B cell (primary cell): ENCODE measurements around the gene TLR8. TPM values are rescaled to one million over a fixed set of nuclear protein-coding genes. Genes with fewer than 3 reads are reported as not detected.

Experiments used
- ATAC-seq: fragments of 200-7000 bp; cut with Tn5 transposase; one replicate; pipeline ENCODE4 v1.10.0; 2021; ENCODE audit warnings: low read depth, mild to moderate bottlenecking, moderate number of reproducible peaks, moderate library complexity
- CTCF ChIA-PET: fragments of 350-600 bp; sonication (Branson Sonifier 250); formaldehyde crosslinking; loops from one replicate; lab custom pipeline; 2021; ENCODE audit warnings: antibody characterized with exemption, inconsistent platforms; lab: Charles Lee
- POLR2A ChIA-PET: fragments of 350-600 bp; sonication (Branson Sonifier 250); formaldehyde crosslinking; loops from one replicate; lab custom pipeline; 2021; ENCODE audit warnings: antibody characterized with exemption; lab: Charles Lee
- DNase-seq: peaks from one replicate; pipeline ENCODE4 v3.0.0; 2013
- H2AFZ ChIP-seq: 2 replicates; pipeline ENCODE4 v1.6.1; 2012; ENCODE audit warnings: mild to moderate bottlenecking, low read depth, low read length; ENCODE audit not compliant: insufficient read depth, poor library complexity, severe bottlenecking
- H3K27ac ChIP-seq, 2 donors: 1 replicate in 1 of 2; 2 replicates in 1 of 2; pipeline ENCODE4 v1.5.1; 2012 to 2013; ENCODE audit warnings: low read length in 2 of 2, mild to moderate bottlenecking in 2 of 2, moderate library complexity in 1 of 2
- H3K27me3 ChIP-seq, 4 experiments: fragments of 200-600 bp in 1 of 4; sonication (generic) in 1 of 4; replicated peaks in 1 of 4; 1 replicate in 2 of 4; 2 replicates in 2 of 4; pipeline versions ENCODE4 v1.6.1 to v1.7.0; 2013 to 2016; ENCODE audit warnings: low read length in 3 of 4, mild to moderate bottlenecking in 2 of 4, mixed read lengths in 1 of 4, moderate library complexity in 1 of 4; ENCODE audit not compliant: insufficient read depth in 4 of 4, control insufficient read depth in 3 of 4; ENCODE audit errors: control extremely low read depth in 1 of 4
- H3K36me3 ChIP-seq, 2 experiments: replicated peaks in 1 of 2; 1 replicate in 1 of 2; 2 replicates in 1 of 2; pipeline versions ENCODE4 v1.6.1 to v1.7.1; 2013; ENCODE audit warnings: low read length in 1 of 2; ENCODE audit not compliant: insufficient read depth in 2 of 2, control insufficient read depth in 1 of 2; ENCODE audit errors: control extremely low read depth in 1 of 2, extremely low read depth in 1 of 2
- H3K4me1 ChIP-seq, 2 donors: fragments of 200-600 bp in 1 of 2; sonication (generic) in 1 of 2; 1 replicate in 1 of 2; 2 replicates in 1 of 2; pipeline versions ENCODE4 v1.5.1 to v1.6.1; 2013 to 2017; ENCODE audit warnings: low read length in 2 of 2; ENCODE audit not compliant: control insufficient read depth in 2 of 2, insufficient read depth in 2 of 2
- H3K4me2 ChIP-seq: replicated peaks from 2 replicates; pipeline ENCODE3; 2012; ENCODE audit warnings: mild to moderate bottlenecking, low read depth, low read length; ENCODE audit not compliant: poor library complexity, severe bottlenecking
- H3K4me3 ChIP-seq, 5 experiments: fragments of 200-600 bp in 1 of 5; sonication (generic) in 1 of 5; 1 replicate in 3 of 5; 2 replicates in 2 of 5; pipeline versions ENCODE4 v1.5.1 to v1.7.0; 2011 to 2016; ENCODE audit warnings: low read length in 4 of 5, mild to moderate bottlenecking in 4 of 5, low read depth in 2 of 5, control low read depth in 1 of 5, moderate library complexity in 1 of 5; ENCODE audit not compliant: insufficient read depth in 1 of 5; ENCODE audit errors: control extremely low read depth in 1 of 5, extremely low read depth in 1 of 5
- H3K79me2 ChIP-seq: fragments of 200-600 bp; sonication (generic); one replicate; pipeline ENCODE4 v1.6.0; 2016; ENCODE audit warnings: low read length; ENCODE audit not compliant: control insufficient read depth, insufficient read depth
- H3K9ac ChIP-seq: fragments of 200-600 bp; sonication (generic); 2 replicates; pipeline ENCODE4 v1.6.1; 2017; ENCODE audit warnings: mild to moderate bottlenecking, low read length, moderate library complexity
- H3K9me3 ChIP-seq, 3 donors: one replicate each; pipeline versions ENCODE4 v1.6.1 to v1.7.1; 2013; ENCODE audit warnings: low read length in 2 of 3; ENCODE audit not compliant: control insufficient read depth in 2 of 3, insufficient read depth in 1 of 3; ENCODE audit errors: control extremely low read depth in 1 of 3
- H4K20me1 ChIP-seq: 2 replicates; pipeline ENCODE4 v1.6.0; 2012; ENCODE audit warnings: mild to moderate bottlenecking, low read length; ENCODE audit not compliant: insufficient read depth, control insufficient read depth, poor library complexity, severe bottlenecking
- H3K27ac Mint-ChIP-seq: one replicate; pipeline ENCODE4 v1.8.0; 2021; ENCODE audit warnings: mixed read lengths
- H3K27me3 Mint-ChIP-seq: one replicate; pipeline ENCODE4 v1.8.0; 2021; ENCODE audit warnings: mixed read lengths
- H3K4me1 Mint-ChIP-seq: one replicate; pipeline ENCODE4 v1.8.0; 2021; ENCODE audit warnings: mixed read lengths
- H3K4me3 Mint-ChIP-seq: one replicate; pipeline ENCODE4 v1.8.0; 2021; ENCODE audit warnings: mixed read lengths
- H3K9me3 Mint-ChIP-seq: one replicate; pipeline ENCODE4 v1.8.0; 2022; ENCODE audit warnings: mixed read lengths; ENCODE audit not compliant: insufficient read depth
- CTCF ChIP-seq: fragments of 200-600 bp; IDR thresholded peaks from one replicate; pipeline ENCODE4 v1.8.0; 2022; ENCODE audit warnings: antibody characterized with exemption, mild to moderate bottlenecking
- EZH2 ChIP-seq: IDR thresholded peaks from 2 replicates; pipeline ENCODE4 v1.6.1; 2012; ENCODE audit warnings: borderline replicate concordance, low read depth, mild to moderate bottlenecking, moderate library complexity, low read length; ENCODE audit not compliant: insufficient read depth, poor library complexity, severe bottlenecking
- WGBS: methylation state at CpG from one replicate; pipeline ENCODE4 v1.1.5; 2013; ENCODE audit warnings: missing lambda C conversion rate; ENCODE audit not compliant: insufficient coverage; 5-methylcytosine and 5-hydroxymethylcytosine counted together
- intact Hi-C: fragments of 100-400 bp; cut with micrococcal nuclease; formaldehyde crosslinking; loops from one replicate; pipeline ENCODE4 v1.10.0; 2022
- polyA plus RNA-seq: library from polyadenylated mRNA; depleted of rRNA; stranded (reverse); fragments of >200 nt; gene quantifications from 2 replicates; pipeline ENCODE4 v1.2.3, GENCODE V29; 2012
- total RNA-seq, 2 donors: library from RNA; stranded (reverse); fragments of 120-200 nt in 1 of 2; gene quantifications; 1 replicate in 1 of 2; 2 replicates in 1 of 2; pipeline versions ENCODE4 v1.2.3 to v1.2.4, GENCODE V29; 2013 to 2022

The TLR8 gene
- total and polyA plus RNA-seq, 2 donors (not counting 1 experiment from before 2014, with no cell fraction given): 0.19 to 0.39 TPM

- Mint-ChIP-seq H3K27ac (no peak overlapping the region), H3K27me3 (no peaks in the 10 kb centered on the region), H3K4me1 (peaks cover 12% of the 10 kb centered on the region), H3K4me3 (no peak overlapping the region), H3K9me3 (no peaks in the 10 kb centered on the region)
- Histone ChIP-seq H3K4me2 (no peak overlapping the region), H3K36me3 (no peaks in the 10 kb centered on the region), H3K9me3 (no peaks in the 10 kb centered on the region), H3K27ac (no peak overlapping the region), H4K20me1 (no peaks in the 10 kb centered on the region), H2AFZ (no peak overlapping the region), H3K4me3 (no peak overlapping the region), H3K27me3 (no peaks in the 10 kb centered on the region), H3K4me1 (peaks cover 0 to 7% of the 10 kb centered on the region in 2 donors), H3K9ac (no peak overlapping the region), H3K79me2 (peaks cover 3% of the 10 kb centered on the region)
- TF ChIP-seq EZH2: no peak
- no peak for TF ChIP-seq CTCF
- no peak for ATAC-seq
- CTCF ChIA-PET: interaction anchor here (0.9 to 1.1 kb wide), 2 partner anchors 9 to 85 kb away, joined by 3 to 6 read pairs; no protein-coding TSS in a partner anchor
- DNase-seq: no peak
- intact Hi-C loops: loop anchor here (10.0 kb wide), 1 partner anchor 55 kb away; no protein-coding TSS in a partner anchor
- 60% methylated on average over 1 of the region's 7 CpGs for WGBS
- POLR2A ChIA-PET: interaction anchor here (0.5 kb wide), 1 partner anchor 30 kb away, joined by 6 read pairs; no protein-coding TSS in a partner anchor
Observed at GRCh38 chrX:12899506-12899905, 6.9 kb upstream of the TLR8 start.

- CTCF ChIA-PET: interaction anchor here (0.6 to 2.1 kb wide), 11 partner anchors 8 to 745 kb away, joined by 3 to 31 read pairs (median 4); no protein-coding TSS in a partner anchor
- no peak overlapping the region for H3K4me2 ChIP-seq
- Mint-ChIP-seq H3K9me3 (no peaks in the 10 kb centered on the region), H3K4me3 (no peak overlapping the region), H3K27ac (no peak overlapping the region), H3K27me3 (no peaks in the 10 kb centered on the region), H3K4me1 (peaks cover 5% of the 10 kb centered on the region)
- H3K4me3 ChIP-seq: no peak overlapping the region
- H3K9me3 ChIP-seq: no peaks in the 10 kb centered on the region
- H3K9ac ChIP-seq: no peak overlapping the region
- H3K79me2 ChIP-seq: peaks cover 3% of the 10 kb centered on the region
- no peaks in the 10 kb centered on the region for H3K27me3 ChIP-seq
- no peak overlapping the region for H3K27ac ChIP-seq
- 8% methylated on average over 4 of the region's 10 CpGs for WGBS
- no peaks in the 10 kb centered on the region for H3K36me3 ChIP-seq
- no peaks in the 10 kb centered on the region for H4K20me1 ChIP-seq
- ATAC-seq (peak; percentile 65), DNase-seq (peak; percentile 70)
- intact Hi-C loops: loop anchor here (1.0 to 5.0 kb wide), 2 partner anchors 87 to 199 kb away; no protein-coding TSS in a partner anchor
- POLR2A ChIA-PET: no interaction called here
- peaks cover 0 to 7% of the 10 kb centered on the region in 2 donors for H3K4me1 ChIP-seq
- TF ChIP-seq CTCF (peak; percentile 67), EZH2 (no peak)
- no peak overlapping the region for H2AFZ ChIP-seq
Observed at GRCh38 chrX:12901486-12901885, 4.9 kb upstream of the TLR8 start.
